Activated T-helper 1 cell treated with anti-CD3 and anti-CD28 coated beads, Interleukin-2, amount 50 U/mL, for 16 hours (primary cell): ENCODE data around the gene SIGMAR1.

Source experiments
- DNase-seq, 2 donors: peaks; one replicate each; pipeline ENCODE4 v3.0.0-alpha.2; 2020; ENCODE audit warnings: low read depth in 1 of 2, low spot score in 1 of 2

SIGMAR1 gene

DNA sequence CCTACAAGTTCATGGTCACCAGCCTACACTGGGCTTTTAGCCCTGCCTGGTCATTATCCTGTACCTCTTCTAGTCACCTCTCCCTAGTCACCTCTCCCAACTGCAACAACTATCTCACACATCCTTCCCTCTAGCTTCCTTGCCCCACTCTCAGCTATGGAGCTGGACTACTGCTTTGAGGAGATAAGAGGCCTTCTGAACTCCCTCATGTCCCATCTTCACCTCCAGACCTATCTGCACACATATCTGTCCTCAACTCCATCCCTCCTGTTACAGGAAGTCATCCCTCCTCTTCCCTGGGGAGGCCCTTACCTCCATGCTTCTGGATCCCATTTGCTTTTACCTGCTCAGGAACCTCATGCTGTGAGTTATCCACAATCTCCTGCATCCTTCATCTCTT lies 31.4 kb downstream of the SIGMAR1 start:
- no peak for DNase-seq

DNA sequence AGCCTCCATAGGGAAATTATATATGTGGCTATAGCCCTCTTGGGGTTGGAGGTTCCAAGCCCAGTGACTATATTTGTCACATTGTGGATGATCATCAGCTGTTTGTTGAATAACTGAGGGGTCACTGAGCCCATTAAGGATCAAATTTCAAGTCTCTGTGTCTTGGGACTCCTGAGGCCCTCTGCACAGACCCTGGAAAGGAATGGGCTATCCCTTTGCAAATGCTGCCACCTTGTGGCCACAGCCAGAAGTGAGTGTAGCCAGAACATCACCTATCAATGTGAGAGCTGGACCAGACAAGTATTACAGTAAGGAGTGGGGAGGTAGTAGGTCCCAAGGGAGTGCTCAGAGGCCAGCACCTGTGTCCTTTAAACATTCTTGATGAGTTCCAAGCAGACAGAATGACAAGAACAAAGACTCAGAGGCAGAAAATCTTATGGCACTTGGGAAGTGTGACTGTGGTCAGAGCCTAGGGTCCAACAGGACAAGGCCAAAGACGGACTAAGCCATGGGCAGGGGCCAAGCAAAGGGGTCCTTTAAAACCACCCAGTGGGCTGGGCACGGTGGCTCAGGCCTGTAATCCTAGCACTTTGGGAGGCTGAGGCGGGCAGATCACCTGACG lies 33.9 kb downstream of the SIGMAR1 start:
- DNase-seq, result peak; percentile 67 to 72

DNA sequence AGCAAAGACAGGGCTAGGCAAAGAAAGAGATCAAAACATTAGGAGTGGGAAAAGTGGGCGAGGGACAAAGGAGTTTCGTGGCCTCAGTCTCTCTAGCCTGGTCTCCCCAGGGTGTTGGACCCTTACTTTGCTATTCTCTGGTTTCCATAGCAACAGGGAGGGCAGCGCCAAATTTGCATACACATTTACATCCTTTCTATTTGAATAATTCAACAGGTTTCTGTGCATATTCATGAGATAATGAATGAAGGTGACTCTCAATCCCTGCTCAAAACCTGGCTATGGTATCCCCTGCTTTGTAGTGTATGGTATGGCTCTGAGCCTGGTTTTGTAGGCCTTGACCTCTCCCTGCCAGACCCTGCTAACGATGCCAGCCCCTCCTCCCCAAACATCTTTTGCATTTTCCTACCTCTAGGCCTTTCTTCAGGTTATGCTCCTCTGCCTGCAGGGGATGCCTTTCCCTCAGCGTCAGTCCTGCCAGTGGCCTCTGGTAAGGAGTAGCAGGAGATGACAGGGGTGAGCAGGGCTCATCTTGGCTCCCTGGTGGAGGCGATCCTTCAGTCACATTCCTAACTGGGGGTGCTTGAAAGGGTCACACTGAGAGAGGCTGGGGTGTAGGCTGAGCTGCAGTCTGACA lies 35.5 kb downstream of the SIGMAR1 start:
- DNase-seq, result no peak

DNA sequence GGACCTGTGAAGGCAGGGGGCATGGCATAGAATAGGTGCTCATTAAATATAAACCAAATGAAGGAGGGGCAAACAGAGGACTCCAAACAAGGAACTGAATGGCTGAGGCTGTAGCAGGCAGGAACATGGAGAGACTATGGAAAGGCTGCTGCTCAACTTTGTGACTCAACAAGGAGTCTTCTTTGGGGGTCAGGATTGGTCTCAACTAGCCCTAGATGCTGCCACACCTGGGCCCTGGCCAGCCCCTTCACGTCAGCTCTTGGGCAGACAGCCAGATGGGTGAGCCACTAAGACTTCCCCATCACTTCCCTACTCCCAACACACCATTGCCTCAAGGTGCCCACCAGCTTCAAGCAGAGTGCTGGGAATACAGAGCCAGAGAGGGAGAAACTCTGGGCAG lies 36.7 kb downstream of the SIGMAR1 start:
- no peak for DNase-seq

DNA sequence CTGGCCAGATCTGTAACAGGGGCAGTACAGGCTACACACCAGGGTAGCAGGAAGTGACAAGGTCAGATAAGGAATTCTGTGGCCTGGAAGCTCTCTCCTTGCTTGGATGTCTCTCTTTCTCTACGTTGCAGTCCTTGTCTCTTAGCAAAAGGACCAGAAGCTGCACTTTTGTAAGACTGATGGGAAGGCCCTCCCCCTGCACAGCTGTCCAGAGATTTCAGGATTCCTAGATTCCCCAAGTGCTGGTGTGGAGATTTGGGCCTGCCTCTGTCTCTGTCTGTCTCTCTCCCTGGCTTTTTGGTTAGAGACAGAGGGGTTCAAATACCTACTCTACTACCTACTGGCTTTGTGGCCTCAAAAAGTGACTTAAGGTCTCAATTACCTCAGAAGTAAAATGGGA lies 38.0 kb downstream of the SIGMAR1 start:
- no peak for DNase-seq

DNA sequence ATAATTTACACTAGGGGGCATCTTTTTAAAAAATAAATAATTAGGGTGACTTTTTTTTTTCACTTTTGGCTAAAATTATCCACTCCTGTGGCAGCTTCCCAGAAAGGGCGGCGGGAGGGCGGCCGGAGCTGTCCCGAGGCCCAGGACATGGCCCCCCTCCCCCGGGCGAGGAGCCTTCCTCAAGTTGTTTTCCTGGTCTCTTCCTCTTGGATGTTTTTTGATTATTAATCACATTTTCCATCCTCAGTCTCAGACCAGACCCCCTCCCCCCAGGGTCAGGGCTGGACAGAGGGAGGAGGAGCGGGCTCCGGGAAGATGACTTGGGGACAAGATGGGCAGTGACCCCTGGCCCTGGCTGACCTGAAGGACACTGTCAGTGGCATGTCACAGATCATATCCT lies 43.4 kb downstream of the SIGMAR1 start:
- no peak for DNase-seq

DNA sequence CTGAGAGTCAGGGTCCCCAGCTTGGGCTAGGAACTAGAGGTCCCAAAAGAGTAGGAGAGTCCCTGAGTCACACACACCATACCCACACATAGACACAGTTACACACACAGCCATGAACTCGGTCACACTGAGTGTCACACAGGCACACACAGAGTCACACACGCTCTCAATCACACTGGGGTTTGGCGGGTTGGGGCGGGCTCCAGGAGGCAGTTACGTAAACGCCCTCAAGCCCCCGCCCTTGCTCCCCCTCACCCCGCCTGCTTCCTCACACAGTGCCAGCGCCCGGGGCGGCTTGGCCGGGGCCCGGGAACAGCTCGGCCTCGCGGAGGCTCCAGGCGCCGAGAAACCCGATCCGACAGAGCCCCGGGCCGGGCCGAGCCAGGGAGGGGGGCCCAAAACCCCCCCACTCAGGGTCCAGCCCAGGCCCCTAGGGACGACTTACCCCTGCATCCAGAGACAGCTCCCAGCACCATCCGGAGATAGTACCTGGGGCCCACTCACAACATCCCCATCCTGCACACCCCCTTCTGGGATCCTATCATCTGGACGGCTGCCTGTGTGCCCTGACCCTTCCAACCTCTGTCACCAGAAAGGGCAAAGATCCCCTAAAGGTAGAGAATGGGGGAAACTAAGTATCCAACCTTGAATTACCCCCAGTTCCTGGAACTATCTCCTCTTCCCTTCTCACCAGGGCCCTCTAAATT lies 44.5 kb downstream of the SIGMAR1 start:
- DNase-seq, result no peak

DNA sequence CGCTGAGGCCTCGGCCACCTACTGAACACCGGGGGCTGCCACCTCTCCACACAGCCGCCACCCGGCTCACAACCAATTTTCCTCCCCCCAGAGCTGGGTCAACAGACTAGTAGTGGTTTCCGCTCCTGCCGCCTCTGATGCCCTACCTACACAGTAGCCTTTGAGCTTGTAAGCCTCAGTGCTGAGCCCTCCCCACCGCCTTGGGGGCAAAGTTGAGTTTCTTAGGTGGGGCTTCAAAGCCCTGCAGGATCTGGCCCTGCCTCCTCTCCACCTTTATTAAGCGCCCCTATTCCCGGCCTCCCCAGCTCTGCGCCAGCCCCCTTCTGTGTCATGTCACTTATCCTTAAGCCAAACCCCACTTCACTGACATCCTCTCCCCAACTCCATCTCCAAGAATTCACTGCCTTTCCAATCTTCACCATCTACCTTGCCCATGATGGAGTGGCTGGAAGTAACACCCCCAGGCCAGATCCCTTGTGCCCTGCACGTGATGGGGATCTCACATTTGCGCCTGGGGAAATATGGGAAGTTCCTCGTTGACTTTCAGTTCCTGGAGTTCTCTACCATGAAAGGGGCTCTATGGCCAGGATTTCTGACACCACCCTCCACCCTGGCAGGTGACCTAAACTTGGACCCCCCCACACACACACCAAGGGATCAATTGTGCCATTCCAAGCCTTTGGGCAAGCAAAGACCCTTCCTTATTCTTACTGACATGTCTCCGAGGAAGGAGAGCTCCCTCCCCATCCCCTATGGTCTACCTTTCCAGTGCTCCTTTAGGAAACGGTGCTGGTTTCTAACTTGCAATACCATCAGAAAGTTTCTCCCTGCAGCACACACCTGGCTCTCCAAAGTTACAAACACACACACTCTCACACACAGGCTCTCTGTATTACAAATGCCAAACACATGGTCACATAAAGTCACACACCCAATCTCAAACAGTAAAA lies 45.4 kb downstream of the SIGMAR1 start:
- no peak for DNase-seq

DNA sequence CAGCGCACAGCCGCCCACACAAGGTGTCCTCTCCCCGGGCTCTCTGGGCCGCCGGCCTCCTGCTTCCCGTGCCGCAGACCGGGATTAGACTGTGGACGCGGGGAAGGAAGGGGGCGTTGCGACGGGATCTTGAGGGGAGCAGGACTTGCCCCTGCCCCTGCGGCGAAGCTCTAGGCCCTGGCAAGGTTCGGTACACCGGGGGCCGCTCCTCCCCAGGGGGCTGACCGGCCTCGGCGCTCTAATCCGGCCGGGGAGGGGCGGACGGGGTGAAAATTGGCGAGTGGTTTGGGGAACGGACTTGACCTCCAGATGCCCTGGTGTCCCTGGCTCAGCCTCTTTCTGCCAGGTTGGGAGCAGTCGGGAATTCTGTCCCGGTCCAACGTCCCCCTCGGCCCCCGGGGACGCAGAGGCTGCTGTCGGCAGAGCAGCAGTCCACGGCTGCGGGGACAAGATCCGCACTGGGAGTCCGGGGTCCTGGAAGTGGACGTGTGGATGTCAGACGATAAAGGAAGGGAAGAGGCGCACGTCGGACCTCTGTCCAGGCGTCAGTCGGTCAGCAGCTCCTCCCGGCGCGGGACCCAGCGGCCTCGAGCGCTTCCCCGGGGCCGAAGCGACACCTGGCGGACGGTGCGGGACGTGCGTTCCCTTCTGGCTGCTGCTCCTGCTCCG lies 46.2 kb downstream of the SIGMAR1 start:
- peak; percentile 64 to 67 for DNase-seq

DNA sequence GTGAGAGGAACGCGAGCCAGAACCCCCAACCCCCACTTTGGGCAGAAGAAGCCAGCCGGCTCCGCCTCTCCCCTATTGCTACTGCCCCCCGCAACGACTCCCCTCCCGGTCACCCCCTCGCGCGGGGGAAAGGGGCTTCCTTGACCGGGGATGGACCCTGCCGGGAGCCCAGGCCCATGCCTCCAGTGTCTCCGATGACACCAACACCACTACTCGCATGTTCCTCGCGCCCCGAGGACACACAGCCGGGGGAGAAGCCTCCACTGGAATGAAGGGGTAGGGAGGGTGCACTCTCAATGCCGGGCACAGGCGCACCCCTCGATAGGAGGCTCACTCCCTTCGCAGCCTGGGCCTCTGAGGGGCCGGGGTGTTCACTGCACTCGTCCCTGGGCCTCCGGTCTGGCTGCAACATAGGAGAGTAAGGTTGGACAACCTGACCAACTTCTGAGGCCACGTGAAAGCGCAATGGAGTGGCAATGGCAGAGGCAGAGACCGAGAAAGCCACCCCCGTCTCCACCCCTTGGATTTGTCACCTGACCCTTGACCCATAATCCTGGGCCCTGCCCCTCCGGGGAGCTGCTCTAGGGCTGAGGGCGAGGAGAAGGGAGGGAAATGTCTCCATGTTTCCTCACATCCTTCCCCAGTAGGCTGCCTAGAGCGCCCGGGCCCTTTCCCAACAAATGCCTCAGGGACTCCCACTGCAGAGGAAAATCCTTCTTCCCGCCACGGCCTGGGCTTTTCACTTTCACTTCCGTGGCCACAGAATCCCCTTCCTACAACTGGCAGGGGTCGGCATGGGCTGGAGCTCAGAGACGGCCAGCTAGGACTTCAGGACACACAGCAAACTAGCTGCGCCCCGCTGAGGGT lies 47.0 kb downstream of the SIGMAR1 start:
- no peak for DNase-seq

DNA sequence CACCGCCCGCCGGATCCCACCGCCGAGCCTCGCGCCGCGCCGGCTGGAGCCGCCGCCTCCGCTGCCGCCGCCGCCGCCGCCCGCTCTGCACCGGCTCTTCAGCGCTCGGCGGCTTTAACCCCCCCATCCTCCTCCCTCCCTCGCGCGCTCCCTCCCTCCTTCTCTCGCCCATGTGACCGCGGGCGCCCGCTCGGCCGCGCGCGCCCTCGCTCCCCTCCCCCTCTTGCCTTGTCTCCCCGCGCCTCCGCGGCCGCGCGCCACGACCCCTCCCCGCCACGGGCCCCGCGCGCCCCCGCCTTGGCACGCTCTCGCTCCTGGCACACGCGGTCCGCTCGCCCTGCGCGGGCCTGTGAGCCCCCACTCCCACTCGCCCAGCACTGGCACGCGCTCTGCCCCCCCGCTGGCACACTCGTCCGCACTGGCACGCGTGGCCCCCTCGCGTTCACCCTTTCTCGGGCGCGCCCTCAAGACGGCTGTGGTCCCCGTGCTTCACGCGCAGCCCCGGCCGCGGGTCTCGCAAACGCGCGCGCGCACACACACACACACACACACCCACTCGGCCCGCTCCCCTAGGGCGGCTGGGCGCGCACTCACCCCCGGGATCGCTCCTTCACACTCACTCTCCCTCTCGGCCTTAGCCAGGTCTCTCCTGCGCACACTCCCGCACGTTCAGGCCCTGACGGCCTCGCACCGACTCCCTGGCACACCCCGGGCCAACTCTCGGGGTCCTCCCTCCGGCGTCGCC lies 47.8 kb downstream of the SIGMAR1 start, which contains the start of gene CNTFR:
CNTFR (minus strand) TSS at position 89 of the 745 bp plus-strand sequence. CDS start 20,743 bp downstream, outside the sequence.
- no peak for DNase-seq

DNA sequence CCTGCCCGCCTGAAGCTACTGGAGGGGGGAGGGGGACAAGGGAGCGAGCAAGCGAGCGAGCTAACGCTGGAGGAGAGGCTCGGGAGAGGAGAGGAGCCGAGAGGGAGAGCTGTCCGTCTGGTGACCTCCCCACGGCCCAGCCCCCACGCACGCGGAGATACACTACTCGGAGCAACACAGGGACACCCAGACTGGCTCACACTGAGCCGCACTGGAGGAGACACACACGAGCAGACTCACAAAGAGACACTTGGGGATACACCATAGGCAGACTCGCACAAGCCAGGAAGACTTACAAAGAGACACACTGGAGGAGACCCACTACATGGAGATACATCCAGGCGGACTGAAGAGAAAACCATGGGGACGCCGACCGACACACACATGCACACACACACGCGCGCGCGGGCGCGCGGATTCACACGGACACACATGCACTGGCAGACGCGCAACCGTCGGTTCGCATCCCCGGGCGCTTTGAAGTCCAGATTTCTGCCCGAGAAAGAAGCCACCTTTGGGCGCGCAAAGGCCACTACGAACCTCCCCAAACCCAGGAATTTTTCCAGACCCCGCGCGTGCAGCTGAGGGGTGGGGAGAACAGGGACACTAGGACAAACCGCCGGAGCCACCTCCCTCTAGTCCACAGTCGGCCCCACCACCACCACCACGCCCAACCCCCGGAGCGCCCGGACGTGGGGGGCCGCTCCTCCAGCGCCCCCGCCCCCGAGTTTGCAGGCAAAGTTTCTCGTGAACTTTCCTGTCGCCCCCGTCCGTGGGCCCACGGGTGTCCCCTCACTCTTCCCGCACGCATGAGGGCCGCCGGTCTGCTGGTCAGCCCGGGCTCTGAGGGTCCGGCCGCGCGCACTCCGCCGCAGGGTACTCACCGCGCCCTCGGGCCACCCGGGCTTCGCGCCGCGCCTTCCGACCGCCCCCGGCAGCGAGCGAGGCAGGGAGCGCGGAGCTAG lies 48.6 kb downstream of the SIGMAR1 start:
- no peak for DNase-seq

DNA sequence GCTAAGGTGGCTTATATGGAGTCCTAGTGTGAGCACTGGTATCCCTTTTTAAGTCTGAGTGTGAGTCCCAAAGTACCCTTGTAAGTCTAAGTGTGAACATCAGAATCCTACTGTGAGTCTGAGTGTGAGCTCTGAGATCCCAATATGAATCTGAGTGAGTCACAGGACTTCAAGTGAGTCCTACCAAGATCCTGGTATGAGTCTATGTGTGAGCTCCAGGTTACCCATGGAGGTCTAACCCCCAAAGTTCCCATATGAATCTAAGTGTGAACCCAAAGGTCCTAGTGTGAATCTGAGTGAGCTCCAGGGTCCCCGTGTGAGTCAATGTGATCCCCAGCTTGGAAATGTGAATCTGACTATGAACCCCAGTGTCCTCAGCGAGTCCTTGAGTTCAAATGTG lies 50.3 kb downstream of the SIGMAR1 start:
- no peak for DNase-seq

DNA sequence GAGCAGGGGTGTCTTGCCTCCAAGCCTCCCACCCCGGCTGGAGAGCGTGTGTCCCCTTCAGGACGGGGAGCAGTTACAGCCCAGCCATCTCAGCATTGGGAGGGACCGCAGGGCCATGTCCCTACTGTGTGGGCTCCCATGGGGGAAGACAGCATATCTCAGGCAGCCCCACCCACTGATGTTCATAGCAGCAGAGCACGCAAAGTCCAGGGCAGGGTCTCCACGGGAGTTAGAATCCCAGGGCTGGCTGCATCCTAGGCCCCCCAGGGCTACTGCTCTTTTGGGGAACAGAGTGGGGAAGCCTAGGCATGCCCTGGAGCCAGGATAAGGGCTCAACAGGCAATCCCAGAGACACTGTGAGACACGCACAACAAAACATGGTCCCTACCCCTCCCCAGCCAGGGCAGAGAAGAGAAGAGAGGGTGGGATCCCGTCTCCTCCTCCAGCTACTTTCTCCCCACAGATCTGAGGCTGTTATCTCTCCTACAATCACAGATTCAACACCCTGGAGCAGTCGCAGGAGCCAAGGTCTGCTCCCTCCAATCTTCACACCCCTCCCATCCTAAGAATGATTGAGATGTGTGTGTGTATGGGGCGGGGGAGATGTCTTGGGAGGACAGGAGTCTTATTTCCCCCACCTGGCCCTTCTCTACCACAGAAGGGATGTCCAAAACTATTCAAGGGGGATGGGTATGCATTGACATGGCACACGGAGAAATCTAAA lies 51.5 kb downstream of the SIGMAR1 start:
- no peak for DNase-seq

DNA sequence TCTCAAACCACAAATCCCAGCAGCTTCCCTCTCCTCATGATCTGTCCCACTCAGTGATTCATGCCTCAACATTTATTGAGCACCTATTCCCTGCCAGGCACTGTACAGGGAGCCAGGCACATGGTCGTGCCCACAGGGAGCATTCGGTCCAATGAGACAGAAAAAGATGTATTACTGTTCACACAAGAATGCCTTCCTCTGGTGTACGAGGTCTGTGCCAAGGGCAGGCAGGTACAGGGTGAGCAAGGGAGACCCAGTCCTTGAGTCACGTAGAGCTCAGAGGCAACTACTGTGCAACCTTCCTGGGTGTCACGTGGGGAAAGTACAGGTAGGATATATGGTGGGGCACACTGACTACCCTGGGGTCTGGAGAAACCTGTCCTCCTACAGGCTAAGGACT lies 52.6 kb downstream of the SIGMAR1 start:
- DNase-seq, result no peak
